KMS-11 (cell line): ENCODE data around the gene C12orf75.

Experiments used
- H2AFZ ChIP-seq: fragments of 200-600 bp; sonication (generic); 2 replicates; pipeline ENCODE4 v1.6.1; 2016; ENCODE audit warnings: antibody characterized with exemption, mixed run types, low read depth
- H3K27ac ChIP-seq: fragments of 200-600 bp; sonication (generic); 2 replicates; pipeline ENCODE4 v1.6.1; 2016; ENCODE audit warnings: mild to moderate bottlenecking, mixed run types
- H3K27me3 ChIP-seq: fragments of 200-600 bp; sonication (generic); 2 replicates; pipeline ENCODE4 v1.6.1; 2017; ENCODE audit warnings: mild to moderate bottlenecking, low read depth, mixed run types, moderate library complexity; ENCODE audit not compliant: insufficient read depth
- H3K36me3 ChIP-seq: fragments of 200-600 bp; sonication (generic); 2 replicates; pipeline ENCODE4 v1.6.1; 2017; ENCODE audit warnings: mild to moderate bottlenecking, mixed run types; ENCODE audit not compliant: insufficient read depth
- H3K4me1 ChIP-seq: fragments of 200-600 bp; sonication (generic); 2 replicates; pipeline ENCODE4 v1.6.1; 2016; ENCODE audit warnings: mild to moderate bottlenecking, low read depth, mixed run types; ENCODE audit not compliant: poor library complexity, severe bottlenecking
- H3K4me2 ChIP-seq: fragments of 200-600 bp; sonication (generic); 2 replicates; pipeline ENCODE4 v1.7.0; 2016; ENCODE audit warnings: mild to moderate bottlenecking, mixed run types
- H3K4me3 ChIP-seq: fragments of 200-600 bp; sonication (generic); IDR thresholded peaks from 2 replicates; pipeline ENCODE4 v1.6.1; 2017; ENCODE audit warnings: low read depth, low read length, mixed read lengths; ENCODE audit not compliant: insufficient read depth
- H3K79me2 ChIP-seq: fragments of 200-600 bp; sonication (generic); 2 replicates; pipeline ENCODE4 v1.6.1; 2016; ENCODE audit warnings: low read depth, mixed run types; ENCODE audit not compliant: insufficient read depth
- H3K9ac ChIP-seq: fragments of 200-600 bp; sonication (generic); 2 replicates; pipeline ENCODE4 v1.6.1; 2016; ENCODE audit warnings: mild to moderate bottlenecking, mixed run types
- H4K20me1 ChIP-seq: fragments of 200-600 bp; sonication (generic); 2 replicates; pipeline ENCODE4 v1.6.1; 2016; ENCODE audit warnings: mild to moderate bottlenecking, mixed run types; ENCODE audit not compliant: insufficient read depth
- TF ChIP-seq, protein P1 (sequence below): fragments of 200-600 bp; sonication (generic); conservative IDR thresholded peaks from 2 replicates; pipeline ENCODE4 v1.6.1; 2017; ENCODE audit warnings: low read depth, mild to moderate bottlenecking, antibody characterized with exemption, low read length, moderate library complexity, mixed read lengths

The C12orf75 gene

DNA sequence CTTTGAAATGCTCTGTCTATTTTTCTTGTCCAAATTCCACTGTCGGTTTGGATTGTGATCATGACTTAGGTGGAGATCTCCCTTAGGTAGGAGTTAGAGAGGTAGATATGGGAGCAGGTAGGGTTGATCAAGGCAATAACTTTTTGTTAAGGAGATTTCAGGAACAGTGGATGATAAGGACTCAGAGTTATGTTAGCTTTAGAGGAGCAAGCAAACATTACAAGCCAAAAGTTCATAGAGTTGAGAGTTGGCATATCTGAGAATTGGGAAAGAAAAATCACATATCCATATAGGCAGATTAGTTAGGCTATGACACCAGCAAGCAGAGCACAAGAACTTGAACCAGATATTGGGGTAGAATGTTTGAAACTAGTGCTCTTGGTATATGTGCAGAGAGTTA is 43.1 kb upstream of the C12orf75 start:
- H2AFZ ChIP-seq, result no peak overlapping the region
- no peaks in the 10 kb centered on the region for H3K36me3 ChIP-seq
- H3K79me2 ChIP-seq, result no peaks in the 10 kb centered on the region
- H3K9ac ChIP-seq, result no peak overlapping the region
- H3K4me2 ChIP-seq, result no peak overlapping the region
- no peaks in the 10 kb centered on the region for H3K27me3 ChIP-seq
- H4K20me1 ChIP-seq, result no peaks in the 10 kb centered on the region
- TF ChIP-seq, protein P1, sequence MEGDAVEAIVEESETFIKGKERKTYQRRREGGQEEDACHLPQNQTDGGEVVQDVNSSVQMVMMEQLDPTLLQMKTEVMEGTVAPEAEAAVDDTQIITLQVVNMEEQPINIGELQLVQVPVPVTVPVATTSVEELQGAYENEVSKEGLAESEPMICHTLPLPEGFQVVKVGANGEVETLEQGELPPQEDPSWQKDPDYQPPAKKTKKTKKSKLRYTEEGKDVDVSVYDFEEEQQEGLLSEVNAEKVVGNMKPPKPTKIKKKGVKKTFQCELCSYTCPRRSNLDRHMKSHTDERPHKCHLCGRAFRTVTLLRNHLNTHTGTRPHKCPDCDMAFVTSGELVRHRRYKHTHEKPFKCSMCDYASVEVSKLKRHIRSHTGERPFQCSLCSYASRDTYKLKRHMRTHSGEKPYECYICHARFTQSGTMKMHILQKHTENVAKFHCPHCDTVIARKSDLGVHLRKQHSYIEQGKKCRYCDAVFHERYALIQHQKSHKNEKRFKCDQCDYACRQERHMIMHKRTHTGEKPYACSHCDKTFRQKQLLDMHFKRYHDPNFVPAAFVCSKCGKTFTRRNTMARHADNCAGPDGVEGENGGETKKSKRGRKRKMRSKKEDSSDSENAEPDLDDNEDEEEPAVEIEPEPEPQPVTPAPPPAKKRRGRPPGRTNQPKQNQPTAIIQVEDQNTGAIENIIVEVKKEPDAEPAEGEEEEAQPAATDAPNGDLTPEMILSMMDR, result no peak
- H3K4me3 ChIP-seq, result no peak overlapping the region
- no peak overlapping the region for H3K27ac ChIP-seq
- H3K4me1 ChIP-seq, result no peaks in the 10 kb centered on the region

- Histone ChIP-seq H3K4me2 (no peak overlapping the region), H3K27me3 (no peaks in the 10 kb centered on the region), H3K27ac (no peak overlapping the region), H4K20me1 (no peaks in the 10 kb centered on the region), H3K79me2 (no peaks in the 10 kb centered on the region), H3K4me3 (no peak overlapping the region), H3K9ac (no peak overlapping the region), H3K4me1 (no peaks in the 10 kb centered on the region), H2AFZ (no peak overlapping the region), H3K36me3 (no peaks in the 10 kb centered on the region)
- TF ChIP-seq, protein P1, result no peak
These were observed 42.0 kb upstream of the C12orf75 start for GRCh38 chr12:105288311-105288996.

DNA sequence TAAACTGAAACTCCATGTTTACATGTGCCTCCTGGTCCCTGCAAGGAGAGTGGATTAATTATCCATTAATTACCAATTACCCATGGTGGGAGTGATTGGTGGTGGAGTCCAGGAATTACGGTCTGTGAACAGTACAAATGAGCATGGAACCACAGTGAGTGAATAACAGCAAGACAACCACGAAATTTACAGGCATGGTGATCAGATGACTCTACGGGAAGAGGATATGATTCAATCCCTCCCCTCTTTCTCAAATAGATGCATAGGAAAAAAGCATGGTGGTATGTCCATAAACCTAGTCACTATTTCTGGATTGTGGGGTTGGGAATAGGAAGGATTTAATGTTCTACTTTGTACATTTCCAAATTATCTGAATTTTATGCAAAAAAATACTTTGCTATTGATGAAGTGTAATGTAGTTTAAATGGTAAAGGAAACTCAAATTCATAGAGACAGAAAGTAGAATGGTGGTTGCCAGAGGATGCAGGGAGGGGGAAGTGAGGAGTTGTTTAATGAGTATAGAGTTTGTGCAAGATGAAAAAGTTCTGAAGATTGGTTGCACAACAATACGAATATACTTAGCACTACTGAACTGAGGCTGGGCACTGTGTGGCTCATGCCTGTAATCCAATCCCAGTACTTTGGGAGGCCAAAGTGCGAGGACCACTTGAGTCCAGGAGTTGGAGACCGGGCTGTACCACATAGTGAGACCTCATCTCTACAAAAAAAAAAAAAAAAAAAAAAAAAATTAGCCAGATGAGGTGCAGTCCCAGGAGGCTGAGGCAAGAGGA is 41.2 kb upstream of the C12orf75 start:
- Histone ChIP-seq H4K20me1 (no peaks in the 10 kb centered on the region), H3K27me3 (no peaks in the 10 kb centered on the region), H2AFZ (no peak overlapping the region), H3K79me2 (no peaks in the 10 kb centered on the region), H3K4me3 (no peak overlapping the region), H3K36me3 (no peaks in the 10 kb centered on the region), H3K4me1 (no peaks in the 10 kb centered on the region), H3K9ac (no peak overlapping the region), H3K4me2 (no peak overlapping the region), H3K27ac (no peak overlapping the region)
- TF ChIP-seq, protein P1, result no peak

DNA sequence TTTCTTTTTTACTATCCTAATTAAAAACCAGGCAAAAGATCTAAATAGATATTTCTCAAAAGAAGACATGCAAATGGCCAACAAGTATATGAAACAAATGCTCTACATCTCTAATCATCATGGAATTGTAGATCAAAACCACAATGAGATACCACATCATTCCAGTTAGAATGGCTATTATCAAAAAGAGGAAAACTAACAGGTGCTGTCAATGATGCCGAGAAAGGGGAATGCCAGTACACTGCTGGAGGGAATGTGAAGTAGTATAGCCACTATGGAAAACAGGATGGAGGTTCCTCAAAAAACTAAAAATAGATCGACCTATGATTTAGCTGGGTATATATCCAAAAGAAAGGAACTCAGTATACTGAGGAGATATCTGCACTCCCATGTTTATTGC is 39.0 kb upstream of the C12orf75 start:
- H2AFZ ChIP-seq, result no peak overlapping the region
- no peaks in the 10 kb centered on the region for H3K4me1 ChIP-seq
- TF ChIP-seq, protein P1, result no peak
- H3K4me3 ChIP-seq, result no peak overlapping the region
- H3K79me2 ChIP-seq, result no peaks in the 10 kb centered on the region
- H3K4me2 ChIP-seq, result no peak overlapping the region
- no peaks in the 10 kb centered on the region for H3K36me3 ChIP-seq
- no peak overlapping the region for H3K27ac ChIP-seq
- H3K27me3 ChIP-seq, result no peaks in the 10 kb centered on the region
- no peaks in the 10 kb centered on the region for H4K20me1 ChIP-seq
- H3K9ac ChIP-seq, result no peak overlapping the region
